Activated CD4-positive, alpha-beta T cell treated with anti-CD3 and anti-CD28 coated beads, Interleukin-2, Interleukin-6, amounts not matched to agents 100 ng/mL and 50 ng/mL, durations not matched to agents 16 hours and 8 hours (primary cell): ENCODE measurements around the gene CFAP46.

ENCODE experiments used
- DNase-seq: peaks from one replicate; pipeline ENCODE4 v3.0.0-alpha.2; 2020

The CFAP46 gene

GRCh38 chr10:132942101-132943057 is at the start of gene CFAP46:
CFAP46 (minus strand) TSS chr10:132942570; CDS start chr10:132942484, 86 bp downstream.
- peak; percentile 40 for DNase-seq

GRCh38 chr10:132991706-132992432 is 49.5 kb upstream of the CFAP46 start:
- DNase-seq: no peak

DNA sequence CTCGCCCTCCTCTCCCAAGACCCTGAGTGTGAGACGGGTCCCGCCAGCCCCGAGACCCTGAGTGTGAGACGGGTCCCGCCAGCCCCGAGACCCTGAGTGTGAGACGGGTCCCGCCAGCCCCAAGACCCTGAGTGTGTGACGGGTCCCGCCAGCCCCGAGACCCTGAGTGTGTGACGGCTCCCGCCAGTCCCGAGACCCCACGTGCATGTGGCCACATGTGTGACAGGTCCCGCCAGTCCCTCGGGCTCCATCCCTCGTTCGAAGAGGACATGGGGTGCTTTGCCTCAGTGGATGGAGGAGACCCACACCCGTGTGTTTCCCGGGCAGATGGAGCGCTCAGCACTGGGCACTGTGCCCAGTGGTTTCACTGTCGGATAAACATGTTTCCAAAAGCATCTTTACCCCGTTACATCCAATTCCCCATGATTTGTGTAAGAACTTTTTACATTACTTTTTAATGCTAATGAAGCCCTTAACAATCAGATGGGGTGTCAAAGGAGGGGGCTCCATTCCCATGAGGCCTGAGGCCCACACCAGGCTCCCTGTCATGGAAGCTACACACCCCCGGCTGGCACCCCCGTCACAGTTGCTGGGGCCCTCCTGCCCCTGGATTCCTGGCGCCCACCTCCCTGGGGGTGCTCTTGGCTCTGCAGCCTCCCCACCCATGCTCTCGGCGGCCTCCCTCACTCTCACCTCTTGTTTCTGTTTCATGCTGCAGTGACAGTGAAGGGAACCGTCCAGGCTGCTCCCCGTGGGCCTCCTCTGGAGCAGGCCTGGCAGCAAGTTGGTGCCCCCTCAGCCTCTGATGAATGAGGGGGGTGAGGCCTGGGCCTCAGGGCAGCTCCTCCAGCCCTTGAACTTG is 48.5 kb upstream of the CFAP46 start:
- no peak for DNase-seq

- no peak for DNase-seq
Measured at GRCh38 chr10:132989476-132990415, 47.4 kb upstream of the CFAP46 start.

DNA sequence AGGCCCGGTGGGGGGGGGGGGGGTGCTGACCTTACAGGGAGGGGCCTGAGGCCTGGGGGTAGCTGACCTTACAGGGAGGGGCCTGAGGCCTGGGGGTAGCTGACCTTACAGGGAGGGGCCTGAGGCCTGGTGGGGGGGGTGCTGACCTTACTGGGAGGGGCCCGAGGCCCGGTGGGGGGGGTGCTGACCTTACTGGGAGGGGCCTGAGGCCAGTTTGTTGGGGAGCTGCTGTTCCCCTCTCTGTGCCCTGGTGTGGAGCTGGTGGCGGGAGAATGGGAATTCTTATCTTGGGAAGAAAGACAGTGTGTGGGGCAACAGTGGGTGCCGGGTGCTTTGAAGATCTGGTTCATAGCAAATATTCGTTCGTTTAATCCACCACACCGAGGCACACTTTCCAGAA is 46.6 kb upstream of the CFAP46 start:
- DNase-seq: no peak

- no peak for DNase-seq
Measured at GRCh38 chr10:132987671-132988571, 45.6 kb upstream of the CFAP46 start.

DNA sequence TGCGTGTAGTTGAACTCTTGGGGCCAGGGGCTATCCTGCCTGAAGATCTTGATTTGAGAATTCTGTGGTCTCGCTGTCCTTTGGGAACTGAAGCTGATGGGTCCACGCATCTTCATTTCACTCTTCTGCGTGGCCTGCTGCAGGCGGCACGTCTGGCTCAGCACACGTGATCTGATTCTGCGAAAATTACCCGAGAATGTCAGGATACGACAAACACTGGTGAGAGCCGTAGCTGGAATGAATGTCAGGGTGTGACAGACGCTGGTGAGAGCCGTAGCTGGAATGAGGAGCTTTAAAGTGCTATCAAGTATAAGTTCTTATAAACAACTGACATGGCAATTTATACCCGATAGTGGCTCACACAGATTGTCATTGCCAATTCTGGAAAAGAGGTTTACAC is 44.6 kb upstream of the CFAP46 start:
- DNase-seq: no peak

DNA sequence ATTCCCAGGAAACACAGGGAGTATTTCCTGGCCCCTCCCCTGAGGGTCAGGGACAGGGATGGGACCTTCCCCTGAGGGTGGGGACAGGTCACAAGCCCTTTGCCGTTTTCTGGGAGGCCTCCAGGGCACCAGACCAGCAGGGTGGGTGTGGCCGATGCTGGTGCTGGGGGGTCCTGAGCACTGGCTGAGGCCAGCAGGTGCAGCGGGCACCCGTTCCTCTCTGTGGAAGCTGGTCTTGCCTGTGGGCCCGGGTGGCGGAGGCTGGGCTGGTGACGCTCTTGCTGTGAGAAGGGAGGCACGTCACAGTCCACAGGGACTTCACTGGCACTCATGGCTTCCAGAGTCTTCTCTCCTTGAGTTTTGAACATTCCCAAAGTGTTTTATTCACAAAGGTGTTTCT is 44.2 kb upstream of the CFAP46 start:
- DNase-seq: no peak

DNA sequence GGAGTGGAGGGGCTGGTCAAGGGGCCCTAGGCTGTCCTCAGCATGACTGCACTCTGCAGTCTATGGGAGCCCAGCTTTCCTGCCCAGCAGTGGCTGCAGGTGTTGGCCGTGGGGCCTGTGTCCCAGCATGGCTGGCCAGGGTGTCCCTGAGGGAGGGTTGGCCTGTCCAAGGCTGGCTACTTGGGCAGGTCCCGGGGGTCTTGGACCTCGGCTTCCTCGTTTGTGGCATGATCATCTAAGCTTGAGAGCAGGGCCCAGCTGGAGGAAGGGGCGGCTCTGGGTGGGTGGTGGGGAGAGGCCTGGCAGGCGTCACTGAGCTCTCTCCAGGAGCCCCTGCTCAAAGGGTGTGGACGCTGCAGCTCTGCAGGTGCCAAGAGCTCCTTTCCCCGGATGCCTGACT is 43.7 kb upstream of the CFAP46 start:
- no peak for DNase-seq

GRCh38 chr10:132985546-132985900 is 43.2 kb upstream of the CFAP46 start:
- DNase-seq: no peak

DNA sequence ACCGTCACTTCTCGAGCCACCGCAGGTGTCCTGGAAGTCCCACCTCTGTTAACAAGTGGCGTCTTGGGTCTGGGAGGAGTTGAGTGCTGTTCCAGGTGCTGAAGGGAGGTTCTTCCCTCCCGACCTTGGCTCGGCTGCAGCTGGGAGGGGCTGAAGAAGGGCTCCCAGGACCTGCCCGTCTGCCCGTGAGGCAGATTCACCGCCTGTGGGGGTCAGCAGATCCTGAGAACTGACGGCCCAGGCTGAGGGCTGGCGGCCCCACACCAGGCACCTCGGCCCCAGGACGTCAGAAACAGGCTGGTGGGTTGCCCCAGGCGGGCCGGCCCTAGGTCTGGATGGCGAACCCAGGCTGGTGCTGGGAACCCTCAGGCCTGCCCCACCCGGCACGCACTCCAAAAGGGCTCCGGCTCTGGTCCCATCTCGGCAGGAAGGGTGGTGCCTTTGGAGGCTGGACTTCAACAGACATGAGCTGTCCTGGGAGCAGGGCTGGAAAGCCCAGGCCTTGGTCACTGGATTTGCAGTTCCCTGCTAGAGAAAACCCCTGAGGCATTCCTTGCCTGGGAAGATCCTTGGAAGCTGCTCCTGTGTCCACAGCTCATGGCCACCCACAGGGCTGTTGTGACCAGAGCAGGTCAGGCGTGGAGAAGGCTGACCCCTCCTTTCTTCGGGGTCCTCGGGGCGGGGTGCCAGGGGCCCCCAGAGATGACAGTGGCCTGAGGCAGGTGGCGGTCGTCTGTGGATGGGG is 42.6 kb upstream of the CFAP46 start:
- DNase-seq: no peak

DNA sequence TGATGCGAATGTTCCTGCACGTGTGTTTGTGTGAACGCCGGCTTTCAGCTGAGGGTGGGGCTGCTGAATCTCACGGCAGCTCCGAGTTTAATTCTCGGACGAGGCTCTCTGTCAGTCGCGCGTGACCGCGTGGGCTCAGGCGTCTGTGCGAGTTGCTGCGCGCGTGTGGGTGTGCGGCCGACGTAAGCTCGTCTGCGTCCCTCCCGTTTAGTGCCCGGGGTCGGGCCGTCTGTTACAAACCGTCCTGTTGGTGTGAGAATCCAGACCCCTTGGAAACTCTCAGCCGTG is 41.6 kb upstream of the CFAP46 start:
- DNase-seq: no peak

GRCh38 chr10:132983252-132984007 is 41.1 kb upstream of the CFAP46 start:
- no peak for DNase-seq

DNA sequence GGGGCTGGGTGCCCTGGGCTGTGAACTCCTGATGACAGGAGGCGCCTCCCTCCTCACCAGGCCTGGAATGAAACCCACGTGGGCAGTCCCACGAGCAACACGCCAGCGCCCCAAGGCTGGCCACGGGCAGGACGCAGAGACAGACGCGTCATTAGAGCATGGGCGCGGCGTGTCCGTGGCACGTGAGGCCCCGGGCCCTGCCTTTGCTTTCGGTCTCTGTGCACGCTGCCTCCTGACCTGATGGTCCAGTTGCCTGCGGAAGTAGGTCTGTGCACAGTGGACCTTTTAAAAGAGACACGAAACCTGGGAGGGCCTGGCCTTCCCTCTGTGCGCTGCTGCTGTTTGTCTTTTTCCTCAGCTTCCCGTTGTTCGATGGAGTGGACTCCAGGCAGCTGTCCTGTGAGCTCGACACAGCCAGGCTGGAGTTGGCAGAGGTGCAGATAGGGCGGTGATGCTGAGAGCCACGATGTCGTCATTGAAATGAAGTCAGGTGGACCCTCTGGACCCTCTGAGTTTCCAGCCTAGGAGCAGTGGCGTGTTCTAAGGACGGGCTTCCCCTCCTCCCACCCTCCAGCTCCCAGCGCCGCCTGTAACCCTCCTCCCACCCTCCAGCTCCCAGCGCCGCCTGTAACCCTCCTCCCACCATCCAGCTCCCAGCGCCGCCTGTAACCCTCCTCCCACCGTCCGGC is 40.1 kb upstream of the CFAP46 start:
- no peak for DNase-seq

DNA sequence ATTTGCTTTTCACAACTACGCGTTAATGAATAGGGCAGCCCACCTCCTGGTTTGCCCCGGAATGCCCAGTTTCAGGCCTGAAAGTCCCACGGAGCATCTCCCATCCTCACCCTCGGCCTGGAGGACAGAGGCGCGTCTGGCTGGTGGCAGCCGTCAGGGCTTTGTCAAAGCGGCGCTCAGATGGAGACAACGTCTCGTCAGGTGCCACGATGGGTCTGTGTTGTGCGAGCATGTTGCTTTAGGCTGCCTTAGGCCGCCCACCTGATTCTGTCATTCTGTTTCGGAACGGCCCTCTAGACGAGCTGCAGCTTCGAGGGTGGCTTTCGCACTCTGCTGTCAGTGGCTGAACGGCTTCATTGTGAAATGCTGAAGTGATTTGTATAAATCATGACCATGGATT is 39.4 kb upstream of the CFAP46 start:
- DNase-seq: no peak

DNA sequence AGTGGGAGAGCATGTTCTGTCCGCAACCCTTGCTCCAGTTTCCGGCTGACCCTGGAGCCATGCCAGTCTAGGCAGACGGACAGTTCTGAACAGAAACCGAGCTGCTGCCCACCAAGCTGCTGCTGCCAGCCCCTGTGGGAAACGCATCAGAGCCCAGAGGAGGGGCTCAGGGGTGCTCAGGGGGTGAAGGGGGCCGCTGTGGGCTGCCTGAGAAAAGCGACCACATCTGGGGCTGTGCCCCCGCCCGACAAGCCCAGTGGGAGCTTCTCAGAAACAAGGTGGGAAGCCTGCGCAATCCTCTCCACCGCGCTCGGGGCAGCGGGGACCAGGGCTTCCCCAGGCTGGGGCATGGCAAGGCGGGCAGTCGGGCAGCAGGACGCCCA is 38.8 kb upstream of the CFAP46 start:
- DNase-seq: no peak

GRCh38 chr10:132980426-132981172 is 38.2 kb upstream of the CFAP46 start:
- no peak for DNase-seq
